Liver (tissue), 9 donors: ENCODE results near the gene PHF20. TPM values are rescaled to one million over a fixed set of nuclear protein-coding genes. Genes with fewer than 3 reads are reported as not detected.

ENCODE experiments used
- DNase-seq: peaks from one replicate; pipeline ENCODE4 v3.0.0-alpha.2; 2017; ENCODE audit warnings: low spot score
- H3K27ac ChIP-seq, 2 donors: one replicate each; pipeline ENCODE4 v1.7.0; 2013; ENCODE audit warnings: inconsistent platforms in 2 of 2, low read length in 2 of 2, control low read depth in 1 of 2, low read depth in 1 of 2, mild to moderate bottlenecking in 1 of 2
- H3K27me3 ChIP-seq, 4 donors: one replicate each; pipeline versions ENCODE4 v1.6.1 to v1.7.0; 2013; ENCODE audit warnings: low read length in 3 of 4, inconsistent platforms in 1 of 4, mild to moderate bottlenecking in 1 of 4, moderate library complexity in 1 of 4; ENCODE audit not compliant: control insufficient read depth in 4 of 4, insufficient read depth in 4 of 4
- H3K36me3 ChIP-seq, 4 donors: one replicate each; pipeline versions ENCODE4 v1.6.1 to v1.7.0; 2013; ENCODE audit warnings: low read length in 3 of 4, mild to moderate bottlenecking in 3 of 4, low read depth in 1 of 4, moderate library complexity in 1 of 4; ENCODE audit not compliant: control insufficient read depth in 4 of 4, insufficient read depth in 3 of 4
- H3K4me1 ChIP-seq, 4 donors: one replicate each; pipeline versions ENCODE4 v1.6.1 to v1.7.0; 2013; ENCODE audit warnings: low read length in 3 of 4, mild to moderate bottlenecking in 3 of 4, moderate library complexity in 1 of 4; ENCODE audit not compliant: control insufficient read depth in 4 of 4, insufficient read depth in 4 of 4
- H3K4me3 ChIP-seq, 3 donors: one replicate each; pipeline versions ENCODE4 v1.6.1 to v1.7.0; 2013; ENCODE audit warnings: low read length in 3 of 3, control low read depth in 1 of 3, low read depth in 1 of 3, mild to moderate bottlenecking in 1 of 3
- H3K9ac ChIP-seq, 2 donors: one replicate each; pipeline ENCODE4 v1.7.0; 2013; ENCODE audit warnings: low read length in 2 of 2, mild to moderate bottlenecking in 2 of 2, moderate library complexity in 2 of 2, control low read depth in 1 of 2, low read depth in 1 of 2
- H3K9me3 ChIP-seq, 4 donors: one replicate each; pipeline versions ENCODE4 v1.6.1 to v1.7.0; 2013; ENCODE audit warnings: low read length in 3 of 4; ENCODE audit not compliant: control insufficient read depth in 4 of 4
- ATF3 ChIP-seq: IDR thresholded peaks from 2 replicates; pipeline ENCODE4 v1.6.1; 2016; ENCODE audit warnings: antibody characterized with exemption
- CTCF ChIP-seq: fragments of 150-350 bp; IDR thresholded peaks from 2 replicates; pipeline ENCODE4 v1.5.1; 2017; ENCODE audit warnings: improper control_type of control experiment, low read depth, low read length; ENCODE audit not compliant: missing input control
- FOXA1 ChIP-seq: IDR thresholded peaks from 2 replicates; pipeline ENCODE4 v1.6.1; 2016; ENCODE audit warnings: antibody characterized with exemption
- FOXA2 ChIP-seq: IDR thresholded peaks from 2 replicates; pipeline ENCODE4 v1.6.1; 2016; ENCODE audit warnings: antibody characterized with exemption
- GABPA ChIP-seq, 2 donors: IDR thresholded peaks in 1 of 2; conservative IDR thresholded peaks in 1 of 2; 2 replicates each; pipeline ENCODE4 v1.6.1; 2016; ENCODE audit warnings: antibody characterized with exemption in 2 of 2, mild to moderate bottlenecking in 1 of 2, moderate library complexity in 1 of 2
- HNF4A ChIP-seq, 2 donors: conservative IDR thresholded peaks; 2 replicates each; pipeline ENCODE4 v1.6.1; 2016; ENCODE audit warnings: antibody characterized with exemption in 2 of 2, mild to moderate bottlenecking in 2 of 2
- HNF4G ChIP-seq: IDR thresholded peaks from 2 replicates; pipeline ENCODE4 v1.6.1; 2016; ENCODE audit warnings: antibody characterized with exemption
- JUND ChIP-seq, 2 donors: IDR thresholded peaks; 2 replicates each; pipeline ENCODE4 v1.6.1; 2016; ENCODE audit warnings: antibody characterized with exemption in 2 of 2
- MAX ChIP-seq: IDR thresholded peaks from 2 replicates; pipeline ENCODE4 v1.6.1; 2016; ENCODE audit warnings: antibody characterized with exemption
- NR2F2 ChIP-seq: IDR thresholded peaks from 2 replicates; pipeline ENCODE4 v1.6.1; 2016; ENCODE audit warnings: antibody characterized with exemption
- RAD21 ChIP-seq, 2 donors: IDR thresholded peaks; 2 replicates each; pipeline ENCODE4 v1.6.1; 2016; ENCODE audit warnings: antibody characterized with exemption in 2 of 2, mild to moderate bottlenecking in 2 of 2
- REST ChIP-seq: IDR thresholded peaks from 2 replicates; pipeline ENCODE4 v1.6.1; 2016; ENCODE audit warnings: antibody characterized with exemption, mild to moderate bottlenecking
- RXRA ChIP-seq, 2 donors: IDR thresholded peaks; 2 replicates each; pipeline ENCODE4 v1.6.1; 2017 to 2018; ENCODE audit warnings: antibody characterized with exemption in 2 of 2, mild to moderate bottlenecking in 1 of 2
- SP1 ChIP-seq: IDR thresholded peaks from 2 replicates; pipeline ENCODE4 v1.6.1; 2018; ENCODE audit warnings: antibody characterized with exemption, mild to moderate bottlenecking
- TAF1 ChIP-seq: conservative IDR thresholded peaks from 2 replicates; pipeline ENCODE4 v1.6.1; 2016; ENCODE audit warnings: antibody characterized with exemption, mild to moderate bottlenecking
- ZBTB33 ChIP-seq: IDR thresholded peaks from 2 replicates; pipeline ENCODE4 v1.6.1; 2016; ENCODE audit warnings: antibody characterized with exemption
- WGBS: extraction: QIAGEN DNeasy Blood & Tissue Kit; methylation state at CpG from one replicate; pipeline ENCODE4 v1.1.7; 2013; 5-methylcytosine and 5-hydroxymethylcytosine counted together
- polyA plus RNA-seq, 2 donors: library from polyadenylated mRNA; stranded (reverse) in 1 of 2; unstranded in 1 of 2; fragments of 200-250 nt in 1 of 2; fragments of >200 nt in 1 of 2; fragmentation: Nextera tagmentation in 1 of 2; extraction: Ambion mirVana in 1 of 2; gene quantifications; one replicate each; pipeline versions ENCODE4 v1.2.1 to v1.2.3, GENCODE V29; 2013 to 2015
- total RNA-seq, 2 donors: library from RNA; depleted of rRNA; stranded (reverse); fragments of >200 nt; gene quantifications; one replicate each; pipeline ENCODE4 v1.2.3, GENCODE V29; 2014
- donor health status: healthy.
- donor health status: healthy.
- donor health status: healthy.
- donor health status: healthy.
- donor health status: healthy.

Gene PHF20
- total and polyA plus RNA-seq, 4 donors = 5.1 to 11.7 (median 10.3) TPM

GRCh38 chr20:35726842-35727711 is 44.7 kb upstream of the PHF20 start (continued):
- no peak for TF ChIP-seq JUND (IDR thresholded peaks at IDR 0.05)
- TF ChIP-seq GABPA (IDR thresholded peaks at IDR 0.05 in 1 of 2, conservative IDR thresholded peaks at IDR 0.05 in 1 of 2) = no peak
- no peak for TF ChIP-seq RAD21 (IDR thresholded peaks at IDR 0.05)
- TF ChIP-seq SP1 = no peak
- TF ChIP-seq NR2F2 = no peak
- no peak for TF ChIP-seq FOXA1
- TF ChIP-seq MAX = no peak
- no peak for TF ChIP-seq TAF1
- TF ChIP-seq FOXA2 = no peak
- TF ChIP-seq HNF4A (conservative IDR thresholded peaks at IDR 0.05) = no peak

- Histone ChIP-seq H3K27ac (no peak overlapping the region), H3K4me3 (no peak overlapping the region), H3K9ac (no peak overlapping the region), H3K27me3 (no peaks in the 10 kb centered on the region), H3K4me1 (peaks cover 1 to 27% (median 14%) of the 10 kb centered on the region in 4 donors), H3K36me3 (peaks cover 26 to 88% (median 86%) of the 10 kb centered on the region in 4 donors), H3K9me3 (no peaks in the 10 kb centered on the region)
- no peak for DNase-seq
- TF ChIP-seq CTCF (no peak), SP1 (no peak), REST (no peak), JUND (IDR thresholded peaks at IDR 0.05) (no peak), ATF3 (no peak), RXRA (IDR thresholded peaks at IDR 0.05) (no peak), HNF4G (no peak), ZBTB33 (no peak), TAF1 (no peak), RAD21 (IDR thresholded peaks at IDR 0.05) (no peak), NR2F2 (no peak), GABPA (IDR thresholded peaks at IDR 0.05 in 1 of 2, conservative IDR thresholded peaks at IDR 0.05 in 1 of 2) (no peak), HNF4A (conservative IDR thresholded peaks at IDR 0.05) (no peak), MAX (no peak)
- 88% methylated on average over 7 of the region's 7 CpGs for WGBS
Observed at GRCh38 chr20:35729283-35729807, 42.5 kb upstream of the PHF20 start.
